ENCODE data around the gene NRXN3. TPM values are rescaled to one million over a fixed set of nuclear protein-coding genes. Genes with fewer than 3 reads are reported as not detected.

The NRXN3 gene
- polyA plus RNA-seq, 1 donor from 2014 or later: 110 TPM

- no peak overlapping the region for H2AFZ ChIP-seq (ENCODE audit: low read depth, low read length)
- H3K4me2 ChIP-seq (ENCODE audit: low read length): no peak overlapping the region
- H3K36me3 ChIP-seq (ENCODE audit: insufficient read depth, low read length): no peaks in the 10 kb centered on the region
- no peaks in the 10 kb centered on the region for H3K79me2 ChIP-seq (replicated peaks; ENCODE audit: insufficient read depth, low read length)
- no peaks in the 10 kb centered on the region for H3K9me3 ChIP-seq (ENCODE audit: low read length)
- H3K9ac ChIP-seq (ENCODE audit: low read length): no peak overlapping the region
- H3K4me3 ChIP-seq (ENCODE audit: low read length): no peak overlapping the region
- no peaks in the 10 kb centered on the region for H4K20me1 ChIP-seq (ENCODE audit: insufficient read depth)
- no peaks in the 10 kb centered on the region for H3K9me2 ChIP-seq (ENCODE audit: insufficient read depth, low read length)
- no peak for TF ChIP-seq MXI1 (conservative IDR thresholded peaks at IDR 0.05; ENCODE audit: poor library complexity, severe bottlenecking)
- no peak for TF ChIP-seq EP300 (conservative IDR thresholded peaks at IDR 0.05; ENCODE audit: poor library complexity, severe bottlenecking)
- no peak for TF ChIP-seq EZH2 (IDR thresholded peaks at IDR 0.05; ENCODE audit: borderline replicate concordance, insufficient read depth, low read length, poor library complexity, severe bottlenecking)
- TF ChIP-seq, protein P1, sequence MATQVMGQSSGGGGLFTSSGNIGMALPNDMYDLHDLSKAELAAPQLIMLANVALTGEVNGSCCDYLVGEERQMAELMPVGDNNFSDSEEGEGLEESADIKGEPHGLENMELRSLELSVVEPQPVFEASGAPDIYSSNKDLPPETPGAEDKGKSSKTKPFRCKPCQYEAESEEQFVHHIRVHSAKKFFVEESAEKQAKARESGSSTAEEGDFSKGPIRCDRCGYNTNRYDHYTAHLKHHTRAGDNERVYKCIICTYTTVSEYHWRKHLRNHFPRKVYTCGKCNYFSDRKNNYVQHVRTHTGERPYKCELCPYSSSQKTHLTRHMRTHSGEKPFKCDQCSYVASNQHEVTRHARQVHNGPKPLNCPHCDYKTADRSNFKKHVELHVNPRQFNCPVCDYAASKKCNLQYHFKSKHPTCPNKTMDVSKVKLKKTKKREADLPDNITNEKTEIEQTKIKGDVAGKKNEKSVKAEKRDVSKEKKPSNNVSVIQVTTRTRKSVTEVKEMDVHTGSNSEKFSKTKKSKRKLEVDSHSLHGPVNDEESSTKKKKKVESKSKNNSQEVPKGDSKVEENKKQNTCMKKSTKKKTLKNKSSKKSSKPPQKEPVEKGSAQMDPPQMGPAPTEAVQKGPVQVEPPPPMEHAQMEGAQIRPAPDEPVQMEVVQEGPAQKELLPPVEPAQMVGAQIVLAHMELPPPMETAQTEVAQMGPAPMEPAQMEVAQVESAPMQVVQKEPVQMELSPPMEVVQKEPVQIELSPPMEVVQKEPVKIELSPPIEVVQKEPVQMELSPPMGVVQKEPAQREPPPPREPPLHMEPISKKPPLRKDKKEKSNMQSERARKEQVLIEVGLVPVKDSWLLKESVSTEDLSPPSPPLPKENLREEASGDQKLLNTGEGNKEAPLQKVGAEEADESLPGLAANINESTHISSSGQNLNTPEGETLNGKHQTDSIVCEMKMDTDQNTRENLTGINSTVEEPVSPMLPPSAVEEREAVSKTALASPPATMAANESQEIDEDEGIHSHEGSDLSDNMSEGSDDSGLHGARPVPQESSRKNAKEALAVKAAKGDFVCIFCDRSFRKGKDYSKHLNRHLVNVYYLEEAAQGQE (IDR thresholded peaks at IDR 0.05; ENCODE audit: borderline replicate concordance): no peak
- no peak for TF ChIP-seq TAF1 (IDR thresholded peaks at IDR 0.05; ENCODE audit: low read depth)
- TF ChIP-seq CTCF (IDR thresholded peaks at IDR 0.05; ENCODE audit: poor library complexity, severe bottlenecking): no peak
- TF ChIP-seq POLR2AphosphoS5 (IDR thresholded peaks at IDR 0.05): no peak
- no peak for TF ChIP-seq SMC3 (conservative IDR thresholded peaks at IDR 0.05; ENCODE audit: poor library complexity)
- no peak for TF ChIP-seq RAD21 (conservative IDR thresholded peaks at IDR 0.05)
- H3K27me3 ChIP-seq (ENCODE audit: insufficient read depth, low read depth, low read length): no peaks in the 10 kb centered on the region
- H3K27ac ChIP-seq (ENCODE audit: low read length): no peak overlapping the region
- no peaks in the 10 kb centered on the region for H3F3A ChIP-seq (ENCODE audit: insufficient read depth, low read length, poor library complexity, severe bottlenecking)
Observed at GRCh38 chr14:79186523-79186922, 1016.4 kb downstream of the NRXN3 start.

GRCh38 chr14:79193689-79194477 lies 1023.7 kb downstream of the NRXN3 start:
- Histone ChIP-seq H3K4me3 (ENCODE audit: low read length) (no peak overlapping the region), H3K79me2 (replicated peaks; ENCODE audit: insufficient read depth, low read length) (no peaks in the 10 kb centered on the region), H3K4me2 (ENCODE audit: low read length) (no peak overlapping the region), H4K20me1 (ENCODE audit: insufficient read depth) (no peaks in the 10 kb centered on the region), H3K9me2 (ENCODE audit: insufficient read depth, low read length) (no peaks in the 10 kb centered on the region), H3K27ac (ENCODE audit: low read length) (no peak overlapping the region), H3F3A (ENCODE audit: insufficient read depth, low read length, poor library complexity, severe bottlenecking) (no peaks in the 10 kb centered on the region), H3K36me3 (ENCODE audit: insufficient read depth, low read length) (no peaks in the 10 kb centered on the region), H3K27me3 (ENCODE audit: insufficient read depth, low read depth, low read length) (no peaks in the 10 kb centered on the region), H2AFZ (ENCODE audit: low read depth, low read length) (no peak overlapping the region), H3K9ac (ENCODE audit: low read length) (no peak overlapping the region), H3K9me3 (ENCODE audit: low read length) (no peaks in the 10 kb centered on the region)
- TF ChIP-seq EP300 (conservative IDR thresholded peaks at IDR 0.05; ENCODE audit: poor library complexity, severe bottlenecking) (no peak), POLR2AphosphoS5 (IDR thresholded peaks at IDR 0.05) (no peak), TAF1 (IDR thresholded peaks at IDR 0.05; ENCODE audit: low read depth) (no peak), EZH2 (IDR thresholded peaks at IDR 0.05; ENCODE audit: borderline replicate concordance, insufficient read depth, low read length, poor library complexity, severe bottlenecking) (no peak), CTCF (IDR thresholded peaks at IDR 0.05; ENCODE audit: poor library complexity, severe bottlenecking) (no peak), MXI1 (conservative IDR thresholded peaks at IDR 0.05; ENCODE audit: poor library complexity, severe bottlenecking) (no peak), RAD21 (conservative IDR thresholded peaks at IDR 0.05) (no peak), SMC3 (conservative IDR thresholded peaks at IDR 0.05; ENCODE audit: poor library complexity) (no peak)
- TF ChIP-seq, protein P1 (IDR thresholded peaks at IDR 0.05; ENCODE audit: borderline replicate concordance): no peak
